Medulla oblongata (tissue), 1 donor: Measurements from ENCODE around the gene SDHC.

Experiments used
- DNase-seq: peaks from one replicate; pipeline ENCODE4 v3.0.0-alpha.2; 2015; ENCODE audit errors: extremely low spot score

The SDHC gene, protein sequence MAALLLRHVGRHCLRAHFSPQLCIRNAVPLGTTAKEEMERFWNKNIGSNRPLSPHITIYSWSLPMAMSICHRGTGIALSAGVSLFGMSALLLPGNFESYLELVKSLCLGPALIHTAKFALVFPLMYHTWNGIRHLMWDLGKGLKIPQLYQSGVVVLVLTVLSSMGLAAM

DNA sequence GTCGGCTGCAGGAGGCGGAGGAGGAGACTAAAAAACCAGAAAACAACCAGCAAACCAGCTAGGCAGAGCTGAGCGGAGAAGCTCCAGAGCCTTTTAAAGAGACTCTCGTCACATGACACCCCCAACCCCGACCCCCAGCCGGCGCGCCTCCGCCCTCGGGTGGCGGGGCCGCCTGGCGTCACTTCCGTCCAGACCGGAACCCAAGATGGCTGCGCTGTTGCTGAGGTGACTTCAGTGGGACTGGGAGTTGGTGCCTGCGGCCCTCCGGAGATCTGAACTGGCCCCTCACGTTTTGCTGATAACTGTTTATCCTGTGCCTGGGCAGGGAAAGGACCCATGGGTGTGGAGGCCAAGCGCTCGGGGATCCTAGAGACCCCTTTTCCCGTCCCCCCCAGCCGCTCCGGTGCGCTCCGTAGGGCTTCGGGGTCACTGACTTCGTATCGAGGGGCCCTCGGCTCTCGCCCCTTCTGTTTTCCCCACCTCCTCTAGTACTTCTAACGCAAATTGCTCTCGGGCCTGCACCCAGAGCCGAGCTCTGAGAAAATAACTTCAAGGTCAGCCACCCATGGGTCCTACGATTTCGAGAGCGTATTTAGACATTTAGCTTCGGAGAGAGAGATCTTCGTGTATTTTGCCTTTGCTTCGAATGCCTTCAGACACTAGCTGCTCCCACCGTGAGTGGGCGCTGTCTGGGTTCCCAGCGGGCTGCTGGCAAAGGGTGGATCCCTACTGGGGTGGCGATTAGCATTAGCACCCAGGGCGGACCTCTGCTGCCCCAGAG, at the start of gene SDHC:
Gene SDHC, plus strand, starts transcription at position 181 of the 781 bp plus-strand sequence. Its CDS starts 25 bp downstream, at position 206.
- peak; percentile 97 for DNase-seq

DNA sequence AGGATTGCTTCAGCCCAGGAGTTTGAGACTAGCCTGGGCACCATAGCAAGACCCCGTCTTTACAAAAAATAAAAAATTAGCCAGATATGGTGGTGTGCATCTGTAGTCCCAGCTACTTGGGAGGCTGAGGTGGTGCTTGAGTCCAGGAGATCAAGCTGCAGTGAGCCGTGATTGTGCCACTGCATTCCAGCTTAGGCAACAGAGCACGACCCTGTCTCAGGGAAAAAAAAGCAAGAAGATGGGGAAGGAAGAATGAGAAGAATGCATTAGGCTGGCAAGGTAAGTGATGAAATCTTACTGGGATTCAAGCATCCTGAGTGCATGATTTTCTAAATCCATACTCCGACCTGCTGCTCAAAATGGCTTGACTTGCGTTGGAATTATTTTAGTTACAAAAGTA, 48.9 kb upstream of the SDHC start:
- DNase-seq: no peak

DNA sequence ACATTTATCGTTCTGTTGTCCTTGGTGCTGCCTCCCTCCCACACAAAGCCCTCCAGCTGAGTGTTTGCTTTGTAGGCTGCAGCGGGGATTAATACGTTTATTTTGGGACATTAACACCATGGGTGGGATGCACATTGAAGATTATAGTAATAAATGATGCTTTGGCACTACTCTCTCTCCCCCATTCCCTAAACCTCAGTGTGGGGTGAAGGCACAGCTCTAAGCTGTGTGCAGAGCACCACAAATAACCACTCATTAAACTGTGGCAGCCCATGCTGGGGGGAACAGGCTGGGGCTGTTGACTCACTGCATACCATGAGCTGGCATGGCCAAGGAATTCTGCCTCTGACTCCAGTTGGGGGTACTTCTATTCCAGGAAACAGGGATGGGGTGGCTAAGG, 48.0 kb upstream of the SDHC start:
- DNase-seq: no peak

DNA sequence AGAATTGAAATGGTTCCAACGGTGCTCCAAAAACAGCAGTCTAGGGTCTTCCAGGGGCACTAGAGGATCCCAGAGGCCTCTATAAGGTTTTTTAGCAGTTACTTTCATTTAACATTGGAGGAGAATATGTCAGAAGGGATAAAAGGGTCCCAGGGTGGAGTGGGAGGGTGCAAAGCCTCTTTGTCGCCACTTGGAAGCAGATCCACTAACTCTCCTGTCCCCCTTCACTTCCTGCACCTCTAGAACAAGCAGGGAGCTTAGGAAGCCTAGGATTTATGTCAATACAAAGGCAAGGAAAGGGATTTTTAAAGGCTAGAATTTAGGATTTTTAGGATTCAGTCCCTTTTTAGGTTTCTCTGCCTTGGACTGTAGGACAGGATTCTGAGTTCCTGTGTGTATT, 47.3 kb upstream of the SDHC start:
- DNase-seq: no peak

DNA sequence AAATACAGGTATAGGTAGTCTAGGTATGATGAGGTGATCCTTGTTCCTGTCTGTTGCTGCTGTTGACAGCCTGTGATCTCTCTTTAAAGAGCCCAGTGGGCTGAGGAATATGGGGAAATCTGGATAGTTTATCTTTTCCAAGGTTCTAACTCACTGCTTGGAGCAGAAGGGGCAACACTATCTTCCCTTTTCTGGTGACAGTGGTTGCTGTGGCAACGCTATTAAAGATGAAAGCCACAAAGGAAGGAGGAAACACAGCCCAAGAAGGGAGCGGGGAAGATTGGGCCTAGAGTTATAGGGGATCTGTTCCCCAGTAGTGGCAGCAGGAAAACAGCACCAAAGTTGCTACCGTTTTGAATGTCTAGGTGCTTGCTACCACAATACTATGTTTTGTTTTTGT, 46.9 kb upstream of the SDHC start:
- peak; percentile 37 for DNase-seq

DNA sequence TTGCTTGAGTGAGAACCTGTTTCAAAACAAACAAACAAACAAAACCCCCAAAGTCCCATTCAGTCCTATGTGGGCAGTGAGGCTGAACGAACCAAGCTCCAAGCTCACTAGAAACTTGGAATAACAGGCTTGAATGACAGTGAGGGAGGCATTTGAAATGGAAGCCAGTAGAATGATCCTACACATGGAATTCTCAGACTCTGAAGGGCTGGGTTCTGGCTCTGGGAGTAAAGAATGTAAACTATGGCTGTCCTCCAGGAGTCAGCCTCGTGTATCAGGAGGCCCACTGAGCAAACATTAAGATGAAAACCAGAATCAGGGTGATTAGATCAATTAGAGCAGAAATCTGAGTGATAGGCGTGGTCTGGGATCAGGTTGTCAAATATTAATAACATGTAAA, 40.8 kb upstream of the SDHC start:
- DNase-seq: no peak

DNA sequence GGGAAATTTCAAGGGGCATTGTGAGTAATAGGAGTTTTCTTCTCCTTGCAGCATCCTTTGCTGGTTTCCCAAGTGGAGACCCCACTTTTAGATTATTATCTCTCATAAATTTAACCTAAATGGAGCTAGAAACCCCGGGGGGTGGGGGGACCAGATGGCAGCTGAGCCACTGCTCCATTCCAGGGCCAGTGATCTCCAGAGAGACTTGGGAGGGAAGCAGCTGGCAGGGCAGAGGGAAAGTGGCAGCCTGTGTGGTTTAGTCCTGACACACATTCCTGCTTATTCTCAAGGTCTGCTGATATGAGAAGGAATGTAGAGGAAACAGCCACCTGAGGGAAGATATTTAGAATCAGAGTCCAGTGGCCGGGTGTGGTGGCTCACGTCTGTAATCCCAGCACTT, 39.3 kb upstream of the SDHC start:
- DNase-seq: no peak

DNA sequence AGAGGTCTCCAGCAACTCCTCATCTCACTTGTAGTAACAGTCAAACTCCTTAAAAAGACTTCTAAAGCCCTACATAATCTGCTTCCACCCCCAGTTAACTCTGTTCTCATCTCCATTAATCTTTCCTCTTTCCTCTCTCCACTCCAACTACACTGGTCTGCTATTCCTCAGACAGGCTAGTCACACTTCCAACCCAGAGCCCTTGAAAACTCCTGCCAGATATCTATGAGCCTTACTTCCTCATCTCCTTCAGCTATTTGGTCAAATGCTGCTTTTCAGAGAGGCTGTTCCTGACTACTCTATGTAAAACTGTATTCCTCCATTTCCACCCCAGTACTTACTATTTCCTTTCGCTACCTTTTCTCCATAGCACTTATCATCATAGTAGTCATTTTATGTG, 31.2 kb upstream of the SDHC start:
- no peak for DNase-seq

DNA sequence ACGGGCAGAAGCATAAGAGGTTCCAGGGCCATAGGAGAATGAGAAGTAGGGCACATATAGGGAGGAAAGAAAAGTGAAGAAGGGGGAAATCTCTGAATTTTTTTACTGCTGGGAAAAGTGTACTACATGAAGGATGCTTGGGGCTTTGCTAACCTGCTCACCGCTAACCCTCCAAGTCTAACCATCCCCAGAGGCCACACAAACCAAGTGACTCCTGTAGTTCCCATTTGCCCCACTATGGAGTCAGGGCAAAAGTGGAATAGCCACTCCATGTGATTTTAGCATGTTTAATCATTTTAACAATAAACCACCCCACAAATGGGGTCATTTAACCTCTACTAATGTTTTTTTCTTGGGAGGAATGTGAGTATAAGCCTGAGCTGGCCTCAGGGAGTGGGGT, 29.1 kb upstream of the SDHC start:
- no peak for DNase-seq

DNA sequence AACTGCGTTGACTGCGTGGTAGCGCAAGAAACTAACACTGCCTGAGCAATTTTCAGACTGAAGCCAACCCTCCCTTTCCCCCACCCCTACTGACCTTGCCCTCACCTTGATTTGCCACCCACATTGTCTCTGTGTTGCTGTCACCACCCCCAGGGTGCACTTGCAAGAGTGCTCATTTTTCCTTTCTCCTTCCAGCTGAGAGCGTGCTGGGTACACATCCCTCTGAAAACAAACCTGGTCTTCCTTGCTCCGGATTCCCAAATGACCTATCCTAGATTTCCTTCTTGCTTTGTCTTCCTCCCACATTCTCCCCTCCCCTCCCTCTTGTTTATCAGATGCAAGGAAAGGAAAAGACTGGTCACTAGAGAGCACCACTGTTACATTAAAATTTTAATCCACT, 28.7 kb upstream of the SDHC start:
- no peak for DNase-seq

DNA sequence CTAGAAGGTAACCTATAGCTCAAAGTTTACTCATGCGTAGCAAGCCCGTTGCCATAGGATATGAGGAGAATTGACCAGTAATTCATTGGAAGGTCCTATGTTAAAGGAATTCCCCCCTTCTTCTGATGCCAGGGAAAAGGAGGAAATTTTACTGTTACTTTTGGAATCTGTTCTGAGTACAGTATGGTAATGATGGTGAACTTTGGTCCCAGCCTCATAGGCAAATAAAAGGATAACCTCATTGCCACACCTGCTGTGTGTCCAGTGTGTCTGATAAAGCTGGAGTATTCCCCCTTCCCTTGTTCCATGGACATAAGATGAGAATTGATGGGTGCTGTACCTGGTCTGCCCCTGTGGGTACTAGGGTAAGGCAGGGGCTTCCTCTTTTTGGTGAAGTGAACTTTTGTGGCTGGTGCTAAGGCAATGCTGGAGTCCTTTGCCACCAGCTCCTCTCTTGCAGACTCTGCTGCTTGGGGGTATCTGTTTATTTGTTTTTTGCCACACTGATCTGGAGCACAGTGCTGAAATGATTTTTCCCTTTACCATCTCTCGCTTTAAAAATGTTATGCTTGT, 26.6 kb upstream of the SDHC start:
- no peak for DNase-seq

DNA sequence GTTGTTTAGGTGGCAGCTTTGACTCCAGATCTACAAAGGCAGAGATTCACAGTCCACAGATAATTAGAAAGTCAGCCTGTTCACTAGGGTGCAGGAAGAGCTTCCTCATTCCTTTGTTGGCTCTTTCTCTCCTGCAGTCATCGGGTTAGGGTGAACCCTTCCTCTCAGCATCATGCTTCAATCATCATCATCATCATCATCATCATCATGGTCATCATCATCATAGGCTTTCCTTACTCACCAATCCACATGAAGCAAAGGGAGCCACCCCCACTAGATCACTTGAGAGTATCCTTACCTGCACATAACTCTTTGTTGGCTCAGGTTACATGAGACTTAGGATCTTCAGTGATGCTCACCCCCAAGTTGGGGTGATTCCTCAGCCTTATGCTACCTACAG, 23.4 kb upstream of the SDHC start:
- DNase-seq: no peak

DNA sequence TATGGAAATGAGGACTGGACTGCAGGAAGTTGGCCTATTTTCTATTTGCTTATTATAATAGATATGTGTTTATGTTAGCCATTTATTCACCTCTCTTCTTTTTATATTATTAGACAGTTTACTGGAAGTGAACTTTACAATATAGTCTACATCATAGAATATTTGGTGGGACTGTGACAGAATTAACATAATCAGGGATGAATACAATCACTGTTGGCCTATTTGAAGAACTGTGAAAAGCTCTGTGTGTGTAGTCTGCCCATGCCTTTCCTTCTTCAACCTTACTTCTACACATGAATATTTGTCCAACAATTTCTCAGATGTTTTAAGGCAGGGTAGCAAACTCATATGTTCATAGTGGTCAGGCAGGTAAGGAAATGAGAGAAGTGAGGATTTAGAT, 16.8 kb upstream of the SDHC start:
- DNase-seq: no peak

DNA sequence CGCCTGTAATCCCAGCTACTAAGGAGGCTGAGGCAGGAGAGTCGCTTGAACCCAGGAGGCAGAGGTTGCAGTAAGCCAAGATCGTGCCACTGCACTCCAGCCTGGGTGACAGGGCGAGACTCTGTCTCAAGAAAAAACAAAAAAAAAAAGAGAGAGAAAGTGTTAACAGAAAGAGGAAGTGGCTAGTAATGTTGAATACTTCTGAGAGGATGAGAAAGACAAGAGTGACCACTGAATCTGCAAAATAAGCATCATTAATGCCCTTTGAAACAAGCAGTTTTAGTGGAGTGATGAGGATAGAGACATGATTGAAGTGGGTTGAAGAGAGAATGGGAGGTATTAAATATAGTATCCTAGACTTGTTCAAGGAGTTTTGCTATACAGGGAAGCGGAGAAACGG, 16.1 kb upstream of the SDHC start:
- no peak for DNase-seq

DNA sequence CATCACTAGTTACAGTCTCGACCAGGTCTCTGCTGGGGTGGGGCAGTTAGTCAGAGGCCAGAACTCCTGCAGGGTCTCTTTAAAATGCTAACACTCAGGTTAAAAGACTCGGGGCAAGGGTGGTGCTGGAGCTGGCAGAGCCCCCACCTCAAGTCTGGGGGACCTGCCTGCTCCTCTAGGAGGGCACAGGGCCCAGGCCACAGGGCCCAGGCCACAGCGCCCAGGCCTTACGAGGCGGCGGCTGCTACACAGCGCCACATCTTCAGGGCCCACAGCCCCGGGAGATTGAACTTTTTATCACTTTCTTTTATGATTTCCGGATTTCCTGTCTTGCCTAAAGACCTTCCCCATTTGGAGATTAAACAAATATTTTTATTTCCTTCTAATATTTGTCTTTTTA, 14.8 kb upstream of the SDHC start:
- no peak for DNase-seq

DNA sequence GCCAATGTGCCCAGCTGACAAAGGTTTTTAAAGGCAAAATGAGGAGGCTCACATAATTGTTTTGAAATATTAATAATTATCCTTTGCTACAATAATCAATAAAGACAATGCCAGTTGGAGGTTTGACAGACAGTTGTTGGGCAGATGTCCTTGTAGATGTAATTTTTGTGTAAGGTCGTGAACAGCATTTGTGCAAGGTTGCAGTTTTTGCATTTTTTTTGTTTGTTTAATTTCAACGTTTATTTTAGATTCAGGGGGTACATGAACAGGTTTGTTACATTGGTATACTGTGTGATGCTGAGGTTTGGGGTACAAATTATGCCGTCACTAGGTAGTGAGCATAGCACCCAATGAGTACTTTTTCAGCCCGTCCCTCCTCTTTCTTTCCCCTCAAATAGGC, 13.7 kb upstream of the SDHC start:
- DNase-seq: no peak

DNA sequence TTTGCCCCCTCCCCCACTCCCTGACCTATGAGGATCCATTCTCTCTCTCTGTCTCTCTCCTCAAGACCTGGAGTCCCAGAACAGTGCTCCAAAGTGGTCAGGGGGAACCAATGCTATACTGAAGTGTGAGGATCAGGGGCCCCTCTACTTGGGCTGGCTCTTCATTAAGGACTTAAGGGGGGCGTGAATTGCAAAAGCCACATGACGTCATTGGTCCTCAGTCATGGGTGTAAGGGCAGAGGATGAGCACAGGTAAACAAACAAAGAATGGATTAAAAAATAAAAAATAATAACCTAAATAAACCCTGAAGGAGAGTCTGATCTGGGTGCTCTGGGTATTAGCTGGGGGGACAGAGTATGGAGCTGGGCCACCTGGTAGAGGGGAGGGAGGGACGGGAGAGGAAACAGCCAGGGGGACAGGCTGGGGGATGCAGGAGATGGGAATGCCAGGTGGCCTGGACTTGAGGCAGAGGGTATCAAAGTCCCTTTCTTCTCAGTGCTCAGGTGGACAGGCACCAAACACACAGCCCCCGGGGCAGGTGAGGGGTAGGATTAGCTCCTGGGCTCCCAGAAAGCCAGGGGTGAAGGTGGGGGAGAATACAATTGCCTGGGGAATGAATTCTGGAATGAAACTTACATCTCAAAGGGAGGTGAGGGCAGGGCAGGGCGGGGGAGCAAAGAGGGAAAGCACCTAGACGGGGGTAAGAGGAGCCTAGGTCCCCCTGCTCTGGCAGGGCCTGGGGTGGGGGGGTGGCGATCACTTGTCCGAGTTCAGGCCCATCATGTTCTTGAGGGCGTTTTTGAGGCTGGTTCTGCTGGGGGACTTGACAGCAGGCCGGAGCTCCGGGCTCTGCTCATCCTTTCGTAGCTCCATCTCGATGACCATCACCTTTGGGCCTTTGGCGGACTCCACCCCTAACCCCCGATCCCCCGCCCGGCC, 9.0 kb upstream of the SDHC start:
- no peak for DNase-seq

DNA sequence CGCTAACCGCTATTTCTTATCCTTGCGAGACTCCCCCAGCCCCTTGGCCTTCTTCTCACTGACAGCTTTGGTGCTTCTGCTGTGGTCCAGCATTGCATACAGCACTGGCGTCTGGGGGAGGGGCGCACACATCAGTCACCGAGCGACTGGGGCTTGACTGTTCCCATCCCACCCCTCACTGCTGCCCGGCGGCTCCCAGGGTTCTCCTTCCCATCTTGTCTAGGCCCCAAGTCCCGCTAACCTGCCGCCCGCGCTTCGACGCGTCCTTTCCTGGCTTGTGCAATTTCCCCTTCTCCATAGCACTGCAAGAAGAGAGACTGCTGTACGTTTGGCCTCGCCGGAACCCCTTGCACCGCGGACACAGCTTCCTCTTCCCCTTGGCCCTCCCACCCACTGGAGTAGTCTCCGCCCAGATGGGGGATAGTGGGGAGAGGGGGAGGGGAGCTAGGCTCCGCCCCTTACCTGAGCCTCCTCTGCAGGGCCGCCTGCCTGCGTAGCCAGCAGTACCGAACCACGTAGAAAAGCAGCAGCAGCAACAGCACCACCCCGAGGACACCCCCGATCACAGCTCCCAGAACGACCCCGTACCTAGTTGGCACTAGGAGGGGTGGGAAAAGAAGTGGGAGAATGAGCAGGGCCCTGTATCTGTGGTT, 8.2 kb upstream of the SDHC start:
- peak; percentile 83 for DNase-seq

DNA sequence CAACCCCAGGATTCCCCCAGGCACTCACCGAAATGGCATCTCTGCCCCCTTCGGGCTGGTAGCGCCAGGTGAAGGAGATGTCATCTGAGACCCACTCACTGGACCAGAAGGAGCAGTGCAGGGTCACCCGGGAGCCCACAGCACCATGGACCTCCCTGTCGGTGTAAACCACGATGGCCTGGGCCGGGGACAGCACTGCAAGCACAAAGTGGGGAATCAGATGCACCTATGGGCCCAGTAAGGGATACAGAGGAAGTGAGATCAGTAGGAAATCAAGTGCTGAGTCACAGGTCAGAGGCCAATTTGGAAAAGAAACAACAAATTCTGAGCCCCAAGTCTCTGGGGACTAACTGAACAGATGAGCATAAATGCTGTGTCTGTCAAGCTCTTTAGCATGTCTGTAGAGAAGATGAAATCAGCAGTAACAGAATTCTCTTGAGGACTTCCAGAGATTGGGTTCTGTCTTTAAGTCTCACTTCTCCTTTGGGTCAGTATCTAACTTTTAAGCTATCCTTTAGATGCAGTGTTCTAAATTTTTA, 6.9 kb upstream of the SDHC start:
- peak; percentile 37 for DNase-seq

DNA sequence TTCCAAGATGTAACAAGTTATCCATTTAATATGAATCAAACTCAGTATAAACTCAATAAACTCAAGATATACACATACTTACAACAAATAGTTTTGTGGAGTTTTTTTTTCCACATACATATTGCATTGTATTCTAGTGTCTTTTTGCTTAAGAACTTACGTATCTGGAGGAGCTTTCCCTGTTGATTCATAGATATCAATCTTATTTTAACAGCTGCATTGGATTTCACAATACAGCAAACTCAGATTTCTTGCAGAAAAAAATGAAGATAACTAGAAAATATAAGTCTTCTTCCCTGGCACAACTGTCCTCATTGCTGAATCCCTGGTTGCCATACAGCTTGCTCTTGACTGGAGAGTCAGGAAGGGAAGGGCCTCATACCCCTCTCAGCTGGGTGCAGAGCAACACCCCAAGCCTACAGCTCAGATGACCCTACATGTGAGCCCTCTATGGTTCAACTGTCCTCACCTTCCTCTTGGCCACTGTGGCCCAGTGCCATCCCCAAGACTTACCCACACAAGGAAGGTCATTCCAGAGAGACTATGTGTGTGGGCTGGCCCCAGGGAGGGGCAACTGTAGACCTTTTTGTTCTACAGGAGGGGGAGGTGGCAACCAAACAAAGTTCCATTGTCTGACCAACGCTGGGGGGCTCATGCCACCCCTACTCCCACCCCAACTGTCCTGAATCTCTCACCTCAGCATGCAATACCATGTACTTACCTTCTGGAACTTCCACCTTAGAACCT, 6.1 kb upstream of the SDHC start:
- no peak for DNase-seq

DNA sequence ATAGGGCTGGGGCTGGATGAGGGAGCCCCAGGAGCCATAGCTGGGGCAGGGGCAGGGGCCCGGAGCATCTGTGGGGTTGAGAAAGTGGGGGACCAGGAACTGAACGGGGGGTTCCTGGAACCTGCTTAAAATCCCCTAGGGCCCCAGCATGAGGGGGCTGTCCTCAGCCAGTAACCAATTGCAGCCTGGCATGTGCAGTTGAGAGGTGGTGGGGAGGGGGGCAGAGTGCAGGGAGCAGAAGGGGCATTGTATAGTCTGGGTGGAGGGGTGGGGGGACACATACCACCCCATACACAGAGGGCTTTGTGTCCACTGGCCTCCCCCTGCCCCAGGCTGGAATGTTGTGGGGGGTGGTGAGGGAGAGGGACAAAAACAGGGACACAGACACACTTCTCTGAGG, 4.3 kb upstream of the SDHC start, which contains the start of gene MPZ:
Gene MPZ, minus strand, starts transcription at position 101 of the 400 bp plus-strand sequence. Its CDS starts 63 bp downstream, at position 38.
- DNase-seq: no peak
